ENCODE measurements around the gene PDE2A.

PDE2A gene

GRCh38 chr11:72682858-72683243 lies 8.6 kb upstream of the PDE2A start:
- Histone ChIP-seq H3K4me3 (ENCODE audit: low read depth, low read length) (no peak overlapping the region), H3K27me3 (ENCODE audit: control insufficient read depth, insufficient read depth, low read length) (peaks cover 20% of the 10 kb centered on the region), H3K27ac (ENCODE audit: low read depth, low read length) (no peak overlapping the region), H3K4me1 (ENCODE audit: control insufficient read depth, insufficient read depth, low read length) (no peaks in the 10 kb centered on the region), H3K9me3 (ENCODE audit: control insufficient read depth, insufficient read depth, low read length) (no peaks in the 10 kb centered on the region), H3K9ac (ENCODE audit: low read depth, low read length) (no peak overlapping the region), H3K36me3 (ENCODE audit: control insufficient read depth, insufficient read depth, low read length) (peaks cover 24% of the 10 kb centered on the region)

- Histone ChIP-seq H3K4me1 (ENCODE audit: control insufficient read depth, insufficient read depth, low read length) (no peaks in the 10 kb centered on the region), H3K9me3 (ENCODE audit: control insufficient read depth, insufficient read depth, low read length) (no peaks in the 10 kb centered on the region), H3K27me3 (ENCODE audit: control insufficient read depth, insufficient read depth, low read length) (peaks cover 24% of the 10 kb centered on the region), H3K4me3 (ENCODE audit: low read depth, low read length) (no peak overlapping the region), H3K9ac (ENCODE audit: low read depth, low read length) (no peak overlapping the region), H3K36me3 (ENCODE audit: control insufficient read depth, insufficient read depth, low read length) (peaks cover 19% of the 10 kb centered on the region), H3K27ac (ENCODE audit: low read depth, low read length) (no peak overlapping the region)
Measured at GRCh38 chr11:72682238-72682857, 8.1 kb upstream of the PDE2A start.

GRCh38 chr11:72681226-72682153 lies 7.3 kb upstream of the PDE2A start:
- peaks cover 2% of the 10 kb centered on the region; the same call in 1 of the 2 replicates for H3K4me1 ChIP-seq (ENCODE audit: control insufficient read depth, insufficient read depth, low read length)
- no peak overlapping the region for H3K27ac ChIP-seq (ENCODE audit: low read depth, low read length)
- H3K36me3 ChIP-seq (ENCODE audit: control insufficient read depth, insufficient read depth, low read length): peaks cover 11% of the 10 kb centered on the region; the same call in 1 of the 2 replicates
- H3K27me3 ChIP-seq (ENCODE audit: control insufficient read depth, insufficient read depth, low read length): peaks cover 28% of the 10 kb centered on the region
- H3K9ac ChIP-seq (ENCODE audit: low read depth, low read length): no peak overlapping the region
- H3K9me3 ChIP-seq (ENCODE audit: control insufficient read depth, insufficient read depth, low read length): no peaks in the 10 kb centered on the region
- H3K4me3 ChIP-seq (ENCODE audit: low read depth, low read length): no peak overlapping the region

- H3K9ac ChIP-seq (ENCODE audit: low read depth, low read length): no peak overlapping the region
- H3K4me3 ChIP-seq (ENCODE audit: low read depth, low read length): no peak overlapping the region
Measured at GRCh38 chr11:72680624-72681158, 6.5 kb upstream of the PDE2A start.

GRCh38 chr11:72679869-72680268 lies 5.6 kb upstream of the PDE2A start:
- Histone ChIP-seq H3K4me1 (ENCODE audit: control insufficient read depth, insufficient read depth, low read length) (peaks cover 8% of the 10 kb centered on the region; the same call in 1 of the 2 replicates), H3K27me3 (ENCODE audit: control insufficient read depth, insufficient read depth, low read length) (peaks cover 45% of the 10 kb centered on the region), H3K9me3 (ENCODE audit: control insufficient read depth, insufficient read depth, low read length) (no peaks in the 10 kb centered on the region), H3K27ac (ENCODE audit: low read depth, low read length) (no peak overlapping the region), H3K4me3 (ENCODE audit: low read depth, low read length) (no peak overlapping the region), H3K36me3 (ENCODE audit: control insufficient read depth, insufficient read depth, low read length) (no peaks in the 10 kb centered on the region), H3K9ac (ENCODE audit: low read depth, low read length) (no peak overlapping the region)

More at GRCh38 chr11:72680624-72681158, 6.5 kb upstream of the PDE2A start:
- H3K27me3 ChIP-seq (ENCODE audit: control insufficient read depth, insufficient read depth, low read length): peaks cover 36% of the 10 kb centered on the region
- peaks cover 6% of the 10 kb centered on the region; the same call in 1 of the 2 replicates for H3K4me1 ChIP-seq (ENCODE audit: control insufficient read depth, insufficient read depth, low read length)
- no peak overlapping the region for H3K27ac ChIP-seq (ENCODE audit: low read depth, low read length)
- peaks cover 7% of the 10 kb centered on the region; the same call in 1 of the 2 replicates for H3K36me3 ChIP-seq (ENCODE audit: control insufficient read depth, insufficient read depth, low read length)
- no peaks in the 10 kb centered on the region for H3K9me3 ChIP-seq (ENCODE audit: control insufficient read depth, insufficient read depth, low read length)

- no peak overlapping the region for H3K9ac ChIP-seq (ENCODE audit: low read depth, low read length)
- peaks cover 57% of the 10 kb centered on the region for H3K27me3 ChIP-seq (ENCODE audit: control insufficient read depth, insufficient read depth, low read length)
- H3K4me1 ChIP-seq (ENCODE audit: control insufficient read depth, insufficient read depth, low read length): peaks cover 18% of the 10 kb centered on the region; the same call in 1 of the 2 replicates
- H3K27ac ChIP-seq (ENCODE audit: low read depth, low read length): no peak overlapping the region
- H3K4me3 ChIP-seq (ENCODE audit: low read depth, low read length): no peak overlapping the region
- H3K36me3 ChIP-seq (ENCODE audit: control insufficient read depth, insufficient read depth, low read length): no peaks in the 10 kb centered on the region
- H3K9me3 ChIP-seq (ENCODE audit: control insufficient read depth, insufficient read depth, low read length): no peaks in the 10 kb centered on the region
Measured at GRCh38 chr11:72678524-72678923, 4.3 kb upstream of the PDE2A start.

- Histone ChIP-seq H3K4me1 (ENCODE audit: control insufficient read depth, insufficient read depth, low read length) (peaks cover 18% of the 10 kb centered on the region; the same call in 1 of the 2 replicates), H3K9ac (ENCODE audit: low read depth, low read length) (no peak overlapping the region), H3K9me3 (ENCODE audit: control insufficient read depth, insufficient read depth, low read length) (no peaks in the 10 kb centered on the region), H3K27me3 (ENCODE audit: control insufficient read depth, insufficient read depth, low read length) (peaks cover 63% of the 10 kb centered on the region), H3K36me3 (ENCODE audit: control insufficient read depth, insufficient read depth, low read length) (no peaks in the 10 kb centered on the region), H3K27ac (ENCODE audit: low read depth, low read length) (no peak overlapping the region), H3K4me3 (ENCODE audit: low read depth, low read length) (peak overlapping the region; percentile 32; the same call in 1 of the 2 replicates)
Measured at GRCh38 chr11:72676861-72677341, 2.7 kb upstream of the PDE2A start.

- H3K9me3 ChIP-seq (ENCODE audit: control insufficient read depth, insufficient read depth, low read length): no peaks in the 10 kb centered on the region
- no peak overlapping the region for H3K27ac ChIP-seq (ENCODE audit: low read depth, low read length)
- H3K36me3 ChIP-seq (ENCODE audit: control insufficient read depth, insufficient read depth, low read length): no peaks in the 10 kb centered on the region
- peaks cover 18% of the 10 kb centered on the region; the same call in 1 of the 2 replicates for H3K4me1 ChIP-seq (ENCODE audit: control insufficient read depth, insufficient read depth, low read length)
- H3K4me3 ChIP-seq (ENCODE audit: low read depth, low read length): no peak overlapping the region
- H3K9ac ChIP-seq (ENCODE audit: low read depth, low read length): no peak overlapping the region
- H3K27me3 ChIP-seq (ENCODE audit: control insufficient read depth, insufficient read depth, low read length): peaks cover 63% of the 10 kb centered on the region
Measured at GRCh38 chr11:72675221-72675620, 999 bp upstream of the PDE2A start.

- Histone ChIP-seq H3K36me3 (ENCODE audit: control insufficient read depth, insufficient read depth, low read length) (no peaks in the 10 kb centered on the region), H3K9me3 (ENCODE audit: control insufficient read depth, insufficient read depth, low read length) (no peaks in the 10 kb centered on the region), H3K4me1 (ENCODE audit: control insufficient read depth, insufficient read depth, low read length) (peaks cover 22% of the 10 kb centered on the region; the same call in 1 of the 2 replicates), H3K27me3 (ENCODE audit: control insufficient read depth, insufficient read depth, low read length) (peaks cover 49% of the 10 kb centered on the region), H3K27ac (ENCODE audit: low read depth, low read length) (no peak overlapping the region), H3K9ac (ENCODE audit: low read depth, low read length) (no peak overlapping the region), H3K4me3 (ENCODE audit: low read depth, low read length) (peak overlapping the region; percentile 55)
Measured at GRCh38 chr11:72673284-72673942, 809 bp downstream of the PDE2A start.

- H3K4me3 ChIP-seq (ENCODE audit: low read depth, low read length): no peak overlapping the region
- peaks cover 42% of the 10 kb centered on the region for H3K27me3 ChIP-seq (ENCODE audit: control insufficient read depth, insufficient read depth, low read length)
- H3K27ac ChIP-seq (ENCODE audit: low read depth, low read length): no peak overlapping the region
- peaks cover 22% of the 10 kb centered on the region; the same call in 1 of the 2 replicates for H3K4me1 ChIP-seq (ENCODE audit: control insufficient read depth, insufficient read depth, low read length)
- no peaks in the 10 kb centered on the region for H3K36me3 ChIP-seq (ENCODE audit: control insufficient read depth, insufficient read depth, low read length)
- no peak overlapping the region for H3K9ac ChIP-seq (ENCODE audit: low read depth, low read length)
- H3K9me3 ChIP-seq (ENCODE audit: control insufficient read depth, insufficient read depth, low read length): peaks cover 4% of the 10 kb centered on the region; the same call in 1 of the 2 replicates
Measured at GRCh38 chr11:72672597-72673238, 1.5 kb downstream of the PDE2A start.

Measured in HUES48 (cell line).